ENCODE measurements around the gene RPTOR.

- TF ChIP-seq CTCF (IDR thresholded peaks at IDR 0.05) (no peak), POLR2A (IDR thresholded peaks at IDR 0.05) (no peak)
Measured at GRCh38 chr17:80802626-80803450, 258.2 kb downstream of the RPTOR start.
